K562 (cell line): ENCODE data around the gene E2F2. TPM values are rescaled to one million over a fixed set of nuclear protein-coding genes. Genes with fewer than 3 reads are reported as not detected.

Source experiments
- ATAC-seq: fragments of 200-7000 bp; cut with Tn5 transposase; 3 replicates; pipeline ENCODE4 v1.9.1; 2020; ENCODE audit warnings: moderate library complexity
- BruUV-seq: library from RNA; stranded (reverse); fragments of 400-500 nt; replicated peaks from 2 replicates; lab custom pipeline; 2021; lab: Mats Ljungman, UMichigan
- CTCF ChIA-PET: fragments of 300-600 bp; formaldehyde crosslinking; extraction: SDS; loops from one replicate; lab custom pipeline; 2021; ENCODE audit warnings: low intra/inter-chr PET ratio; lab: Yijun Ruan, JAX
- POLR2A ChIA-PET: fragments of 300-600, 350-650 bp; sonication (Branson Sonifier 250); formaldehyde crosslinking; extraction: SDS; loops from one replicate; lab custom pipeline; 2021; ENCODE audit warnings: antibody characterized with exemption, inconsistent platforms; lab: Yijun Ruan, JAX
- DNase-seq, 4 experiments: peaks; one replicate each; pipeline versions ENCODE4 v3.0.0 to v3.0.0-alpha.2; 2011 to 2018; ENCODE audit warnings: low spot score in 3 of 4, mixed read lengths in 3 of 4; ENCODE audit errors: extremely low read depth in 1 of 4
- FAIRE-seq: peaks from 2 replicates; lab custom pipeline; 2011; peaks lifted over from hg19 to GRCh38; lab: Jason Lieb, UNC
- H2AFZ ChIP-seq: 2 replicates; pipeline ENCODE4 v1.6.0; 2011; ENCODE audit warnings: low read depth, low read length, control low read depth, inconsistent platforms
- H3K27ac ChIP-seq: fragments of 200-600 bp; 3 replicates; pipeline ENCODE4 v1.8.0; 2011; ENCODE audit warnings: low read depth, mild to moderate bottlenecking, control low read depth, inconsistent platforms, low read length, moderate library complexity, mixed read lengths; ENCODE audit errors: extremely low read depth
- H3K27me3 ChIP-seq, 2 experiments: fragments of 300-600 bp in 1 of 2; 2 replicates in 1 of 2; 3 replicates in 1 of 2; pipeline versions ENCODE4 v1.6.0 to v1.8.0; 2011; ENCODE audit warnings: inconsistent platforms in 2 of 2, low read length in 2 of 2, mild to moderate bottlenecking in 1 of 2, mixed read lengths in 1 of 2, moderate library complexity in 1 of 2; ENCODE audit not compliant: control insufficient read depth in 2 of 2, insufficient read depth in 2 of 2
- H3K36me3 ChIP-seq: fragments of 300-600 bp; 3 replicates; pipeline ENCODE4 v1.8.0; 2011; ENCODE audit warnings: mild to moderate bottlenecking, low read length, inconsistent platforms; ENCODE audit not compliant: control insufficient read depth, insufficient read depth
- H3K4me1 ChIP-seq, 2 experiments: fragments of 200-600 bp in 1 of 2; replicated peaks in 1 of 2; 2 replicates in 1 of 2; 3 replicates in 1 of 2; pipeline versions ENCODE4 v1.5.1 to v1.8.0; 2011; ENCODE audit warnings: inconsistent platforms in 2 of 2, low read length in 2 of 2, mild to moderate bottlenecking in 1 of 2, mixed read lengths in 1 of 2, moderate library complexity in 1 of 2; ENCODE audit not compliant: control insufficient read depth in 2 of 2, insufficient read depth in 2 of 2
- H3K4me2 ChIP-seq: 2 replicates; pipeline ENCODE4 v1.6.1; 2011; ENCODE audit warnings: low read length, control low read depth, inconsistent platforms, mixed read lengths; ENCODE audit not compliant: insufficient read depth
- H3K4me3 ChIP-seq: fragments of 200-600 bp; sonication (generic), shearing (Covaris generic); 2 replicates; pipeline ENCODE4 v1.5.1; 2016; ENCODE audit warnings: control low read depth, inconsistent platforms
- H3K79me2 ChIP-seq: fragments of 200-600 bp; 3 replicates; pipeline ENCODE4 v1.8.0; 2011; ENCODE audit warnings: low read length, inconsistent platforms; ENCODE audit not compliant: control insufficient read depth, insufficient read depth
- H3K9ac ChIP-seq, 2 experiments: 2 replicates each; pipeline versions ENCODE4 v1.6.0 to v1.6.1; 2011; ENCODE audit warnings: low read depth in 2 of 2, low read length in 2 of 2, control low read depth in 1 of 2, inconsistent platforms in 1 of 2, mild to moderate bottlenecking in 1 of 2, mixed read lengths in 1 of 2; ENCODE audit not compliant: insufficient read depth in 1 of 2
- H3K9me1 ChIP-seq: one replicate; pipeline ENCODE4 v1.6.0; 2011; ENCODE audit warnings: inconsistent platforms, mild to moderate bottlenecking, low read length, moderate library complexity; ENCODE audit not compliant: control insufficient read depth, insufficient read depth
- H3K9me3 ChIP-seq: replicated peaks from 2 replicates; pipeline ENCODE4 v1.5.1; 2011; ENCODE audit warnings: low read depth, low read length, inconsistent platforms; ENCODE audit not compliant: control insufficient read depth, insufficient read depth
- H4K20me1 ChIP-seq: replicated peaks from 2 replicates; pipeline ENCODE4 v1.6.1; 2011; ENCODE audit warnings: low read length, inconsistent platforms, mixed read lengths; ENCODE audit not compliant: control insufficient read depth, insufficient read depth
- BCOR ChIP-seq: fragments of 450-650 bp; IDR thresholded peaks from 2 replicates; pipeline ENCODE4 v1.6.1; 2016
- CHD1 ChIP-seq: fragments of 200-600 bp; sonication (generic); IDR thresholded peaks from one replicate; pipeline ENCODE4 v1.6.1; 2012; ENCODE audit warnings: mild to moderate bottlenecking, moderate library complexity, low read length, inconsistent platforms
- CREB1 ChIP-seq, 2 experiments: sonication (generic) in 1 of 2; formaldehyde crosslinking in 1 of 2; IDR thresholded peaks; 2 replicates each; pipeline versions ENCODE4 v1.6.1 to v1.8.0; 2012 to 2022; ENCODE audit warnings: inconsistent platforms in 1 of 2, mild to moderate bottlenecking in 1 of 2, missing genetic modification reagents in 1 of 2, moderate library complexity in 1 of 2
- JUND ChIP-seq, 2 experiments: IDR thresholded peaks; 2 replicates in 1 of 2; 3 replicates in 1 of 2; pipeline ENCODE4 v1.6.1; 2011; ENCODE audit warnings: borderline replicate concordance in 2 of 2, low read depth in 2 of 2, low read length in 2 of 2, improper control_type of control experiment in 1 of 2, missing biosample characterization in 1 of 2, missing genetic modification characterization in 1 of 2, missing genetic modification reagents in 1 of 2
- KDM5B ChIP-seq: fragments of 200-600 bp; sonication (generic); IDR thresholded peaks from 2 replicates; pipeline ENCODE4 v1.6.1; 2012; ENCODE audit warnings: low read depth, mild to moderate bottlenecking, moderate library complexity, low read length, control low read depth, inconsistent platforms; ENCODE audit not compliant: insufficient replicate concordance
- KHSRP ChIP-seq: fragments of 450-650 bp; IDR thresholded peaks from 2 replicates; pipeline ENCODE4 v1.6.1; 2017
- MLLT1 ChIP-seq, 2 experiments: fragments of 450-650 bp; IDR thresholded peaks; 2 replicates each; pipeline ENCODE4 v1.6.1; 2016
- POLR2B ChIP-seq: fragments of 450-650 bp; IDR thresholded peaks from 2 replicates; pipeline ENCODE4 v1.6.1; 2018; ENCODE audit warnings: low read depth; ENCODE audit not compliant: partially characterized antibody
- RFX1 ChIP-seq: fragments of 450-650 bp; IDR thresholded peaks from 2 replicates; pipeline ENCODE4 v1.6.1; 2016; ENCODE audit warnings: mild to moderate bottlenecking, moderate library complexity
- SRSF9 ChIP-seq: fragments of 200-400 bp; formaldehyde crosslinking; IDR thresholded peaks from 2 replicates; pipeline ENCODE4 v1.6.1; 2017; ENCODE audit warnings: low read depth, low read length, borderline replicate concordance
- ZBTB11 ChIP-seq, 3 experiments: fragments of 200-800 bp in 1 of 3; fragments of 250-450 bp in 1 of 3; fragments of 450-650 bp in 1 of 3; sonication (Bioruptor Pico) in 1 of 3; sonication (Bioruptor generic) in 1 of 3; formaldehyde crosslinking in 1 of 3; IDR thresholded peaks; 2 replicates each; pipeline versions ENCODE4 v1.6.1 to v1.8.0; 2016 to 2022; ENCODE audit warnings: mild to moderate bottlenecking in 2 of 3, missing genetic modification characterization in 2 of 3, missing compliant biosample characterization in 1 of 3, moderate library complexity in 1 of 3
- ZNF316 ChIP-seq: fragments of 450-650 bp; IDR thresholded peaks from 2 replicates; pipeline ENCODE4 v1.6.1; 2016
- ZNF444 ChIP-seq: fragments of 250-450 bp; sonication (Bioruptor Pico); IDR thresholded peaks from 2 replicates; pipeline ENCODE4 v1.4.0; 2020; ENCODE audit warnings: mild to moderate bottlenecking, moderate library complexity
- WGBS: fragments of 100-300 bp; shearing (Covaris generic); methylation state at CpG from one replicate; pipeline ENCODE4 v1.1.6; 2016; ENCODE audit warnings: low coverage, mixed read lengths; ENCODE audit not compliant: insufficient coverage; ENCODE audit errors: missing lambda C conversion rate; 5-methylcytosine and 5-hydroxymethylcytosine counted together
- in situ Hi-C: fragments of 300-500 bp; cut with MboI; formaldehyde crosslinking; loops from 4 replicates; pipeline ENCODE4 v1.15.0; 2018; ENCODE audit warnings: inconsistent platforms, mixed read lengths
- intact Hi-C: fragments of 100-400 bp; cut with micrococcal nuclease; formaldehyde crosslinking; loops from 2 replicates; pipeline ENCODE4 v1.14.2; 2022
- polyA plus RNA-seq, 8 experiments: library from polyadenylated mRNA; depleted of rRNA in 4 of 8; stranded (reverse) in 5 of 8; unstranded in 3 of 8; fragments of >200 nt; fragmentation: Nextera tagmentation in 2 of 8; fragmentation: Illumina TruSeq in 1 of 8; extraction: Ambion mirVana in 2 of 8; extraction: Trizol in 1 of 8; gene quantifications; 2 replicates each; pipeline versions ENCODE4 v1.2.1 to v1.2.3, GENCODE V29; 2011 to 2014; ENCODE audit warnings: inconsistent platforms in 1 of 8, missing spikeins in 1 of 8
- total RNA-seq, 7 experiments: library from RNA; depleted of rRNA in 6 of 7; stranded (reverse); fragments of >200 nt in 6 of 7; fragmentation: Illumina TruSeq in 2 of 7; extraction: Trizol in 2 of 7; gene quantifications; 2 replicates each; pipeline versions ENCODE4 v1.2.1 to v1.2.3, GENCODE V29; 2011 to 2021; ENCODE audit warnings: low replicate concordance in 1 of 7
- TF ChIP-seq, protein P1 (sequence below), 2 experiments: IDR thresholded peaks; 2 replicates each; pipeline ENCODE4 v1.6.1; 2011; ENCODE audit warnings: borderline replicate concordance in 1 of 2, control low read depth in 1 of 2, low read depth in 1 of 2, low read length in 1 of 2, mild to moderate bottlenecking in 1 of 2, mixed read lengths in 1 of 2, moderate library complexity in 1 of 2; ENCODE audit not compliant: insufficient read depth in 1 of 2, insufficient read length in 1 of 2, poor library complexity in 1 of 2, severe bottlenecking in 1 of 2; ENCODE audit errors: extremely low read depth in 1 of 2

Gene E2F2
- total and polyA plus RNA-seq, 9 of the 15 experiments (the other 6 are each of a cell fraction or from before 2014, with no cell fraction given) = 3.1 to 25.3 (median 11.4) TPM

DNA sequence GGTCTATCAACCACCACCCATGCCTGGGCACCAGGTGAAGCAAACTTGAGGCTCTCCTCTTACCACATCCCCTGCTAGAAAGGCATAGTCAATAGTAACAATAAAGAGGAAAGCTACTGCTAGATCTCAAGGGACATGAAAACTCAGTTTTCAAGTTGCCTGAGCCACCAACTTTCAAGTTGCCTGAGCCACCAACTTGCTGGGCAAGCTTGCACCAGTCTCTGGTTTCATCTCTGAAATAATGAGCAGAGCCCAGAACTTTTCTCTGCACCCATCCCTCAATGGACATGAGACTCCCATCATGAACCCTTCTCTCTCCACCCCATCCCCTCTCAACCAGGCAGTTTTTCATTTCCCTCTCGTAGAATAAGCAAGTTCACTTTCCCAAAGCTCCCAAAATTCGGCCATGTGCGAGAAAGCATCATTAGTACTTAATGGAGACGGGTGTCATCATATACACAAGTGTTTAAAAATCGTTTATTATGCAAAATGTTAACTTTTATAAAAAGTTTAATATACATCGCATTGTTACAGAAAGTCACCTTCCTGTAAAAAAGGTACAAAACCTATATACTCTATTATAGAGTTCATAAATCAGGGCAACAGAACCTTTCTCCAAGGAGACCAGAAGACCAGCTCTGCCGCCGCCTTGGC lies 26.6 kb upstream of the E2F2 start:
- Histone ChIP-seq H3K9me1 (no peaks in the 10 kb centered on the region), H3K79me2 (peaks cover 41% of the 10 kb centered on the region), H2AFZ (peak overlapping the region; percentile 80), H3K27me3 (no peaks in the 10 kb centered on the region), H3K4me1 (peaks cover 65 to 67% of the 10 kb centered on the region in 2 experiments), H3K36me3 (peaks cover 19% of the 10 kb centered on the region), H3K4me2 (peak overlapping the region; percentile 97), H3K9me3 (no peaks in the 10 kb centered on the region), H3K27ac (peak overlapping the region; percentile 80), H4K20me1 (no peaks in the 10 kb centered on the region), H3K9ac (peak overlapping the region; percentile 70 to 95), H3K4me3 (peak overlapping the region; percentile 74)
- DNase-seq (no peak), ATAC-seq (no peak), FAIRE-seq (no peak)
- no TSS peak for BruUV-seq
- WGBS = 41% methylated on average over 8 of the region's 8 CpGs
- intact Hi-C loops = loop anchor here (5.0 kb wide), 2 partner anchors 40 to 185 kb away; partner anchors contain the start of gene ELOA
- in situ Hi-C loops = no loop called here
- CTCF ChIA-PET = interaction anchor here (1.0 kb wide), 1 partner anchor 80 kb away, joined by 3 read pairs; no protein-coding TSS in a partner anchor
- POLR2A ChIA-PET = interaction anchor here (0.6 to 3.9 kb wide), 18 partner anchors 9 to 134 kb away, joined by 3 to 29 read pairs (median 4); partner anchors contain the start of gene RPL11
- TF ChIP-seq JUND (IDR thresholded peaks at IDR 0.05; ENCODE audit: borderline replicate concordance, low read depth, low read length) = no peak
- no peak for TF ChIP-seq JUND (tag; IDR thresholded peaks at IDR 0.05; ENCODE audit: borderline replicate concordance, low read depth, low read length)
- TF ChIP-seq ZNF444 (CRISPR knock-in tag) = no peak
- no peak for TF ChIP-seq BCOR
- TF ChIP-seq SRSF9 = no peak
- TF ChIP-seq CHD1 = peak; percentile 62
- peak; percentile 5 for TF ChIP-seq POLR2B
- TF ChIP-seq RFX1 = no peak
- peak; percentile 54; the same call in 1 of the 2 replicates for TF ChIP-seq ZNF316
- peak; percentile 28; the same call in 1 of the 2 replicates for TF ChIP-seq KHSRP
- peak in 1 of 2 experiments; percentile 55; a peak in 1 of 4 replicates for TF ChIP-seq MLLT1 (IDR thresholded peaks at IDR 0.05)
- no peak for TF ChIP-seq CREB1 (IDR thresholded peaks at IDR 0.05)
- no peak for TF ChIP-seq CREB1 (CRISPR knock-in tag; IDR thresholded peaks at IDR 0.05)
- TF ChIP-seq ZBTB11 (CRISPR knock-in tag; IDR thresholded peaks at IDR 0.05) = no peak
- peak; percentile 41 for TF ChIP-seq KDM5B
- TF ChIP-seq, protein P1, sequence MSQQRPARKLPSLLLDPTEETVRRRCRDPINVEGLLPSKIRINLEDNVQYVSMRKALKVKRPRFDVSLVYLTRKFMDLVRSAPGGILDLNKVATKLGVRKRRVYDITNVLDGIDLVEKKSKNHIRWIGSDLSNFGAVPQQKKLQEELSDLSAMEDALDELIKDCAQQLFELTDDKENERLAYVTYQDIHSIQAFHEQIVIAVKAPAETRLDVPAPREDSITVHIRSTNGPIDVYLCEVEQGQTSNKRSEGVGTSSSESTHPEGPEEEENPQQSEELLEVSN (IDR thresholded peaks at IDR 0.05; ENCODE audit: borderline replicate concordance in 1 of 2, extremely low read depth in 1 of 2, insufficient read depth in 1 of 2, insufficient read length in 1 of 2, low read depth in 1 of 2, low read length in 1 of 2, poor library complexity in 1 of 2, severe bottlenecking in 1 of 2) = no peak
